PC-3 (cell line): ENCODE measurements around the gene PER2. TPM values are rescaled to one million over a fixed set of nuclear protein-coding genes. Genes with fewer than 3 reads are reported as not detected.

ENCODE experiments used
- ATAC-seq: fragments of 200-7000 bp; cut with Tn5 transposase; 2 replicates; pipeline ENCODE4 v1.9.1; 2020; ENCODE audit warnings: mild to moderate bottlenecking, moderate library complexity
- BruUV-seq: library from RNA; stranded (reverse); fragments of 400-500 nt; replicated peaks from 2 replicates; lab custom pipeline; 2021; lab: Mats Ljungman, UMichigan
- CTCF ChIA-PET: fragments of 300-600 bp; sonication (Branson Sonifier 250); formaldehyde crosslinking; loops from one replicate; lab custom pipeline; 2022; ENCODE audit warnings: antibody characterized with exemption; lab: Charles Lee
- POLR2A ChIA-PET: fragments of 300-600 bp; sonication (Branson Sonifier 250); formaldehyde crosslinking; loops from one replicate; lab custom pipeline; 2022; ENCODE audit warnings: antibody characterized with exemption; ENCODE audit not compliant: unreplicated experiment; lab: Charles Lee
- DNase-seq: peaks from one replicate; pipeline ENCODE4 v3.0.0-alpha.2; 2015
- H2AFZ ChIP-seq: fragments of 300-600 bp; sonication (generic); 2 replicates; pipeline ENCODE4 v1.6.0; 2016; ENCODE audit warnings: antibody characterized with exemption, low read length
- H3F3A ChIP-seq: fragments of 300-600 bp; sonication (generic); one replicate; pipeline ENCODE4 v1.6.0; 2017; ENCODE audit warnings: antibody characterized with exemption, low read length, control low read depth, mild to moderate bottlenecking; ENCODE audit not compliant: unreplicated experiment
- H3K27ac ChIP-seq: fragments of 300-600 bp; sonication (generic); 2 replicates; pipeline ENCODE4 v1.5.1; 2016; ENCODE audit warnings: mild to moderate bottlenecking, low read length
- H3K27me3 ChIP-seq: fragments of 300-600 bp; sonication (generic); 2 replicates; pipeline ENCODE4 v1.6.1; 2016; ENCODE audit warnings: low read length, mixed read lengths
- H3K36me3 ChIP-seq: fragments of 300-600 bp; sonication (generic); 2 replicates; pipeline ENCODE4 v1.6.1; 2016; ENCODE audit warnings: low read depth, mixed run types, low read length, mixed read lengths
- H3K4me1 ChIP-seq: fragments of 300-600 bp; sonication (generic); 2 replicates; pipeline ENCODE4 v1.5.1; 2016; ENCODE audit warnings: low read length; ENCODE audit not compliant: insufficient read depth
- H3K4me2 ChIP-seq: fragments of 300-600 bp; sonication (generic); 2 replicates; pipeline ENCODE4 v1.6.0; 2016; ENCODE audit warnings: low read length
- H3K4me3 ChIP-seq: fragments of 300-600 bp; sonication (generic); 2 replicates; pipeline ENCODE4 v1.5.1; 2016; ENCODE audit warnings: mild to moderate bottlenecking, low read length, mixed read lengths
- H3K79me2 ChIP-seq: fragments of 300-600 bp; sonication (generic); 2 replicates; pipeline ENCODE4 v1.6.1; 2017; ENCODE audit warnings: low read length, mixed read lengths
- H3K9ac ChIP-seq: fragments of 300-600 bp; sonication (generic); 2 replicates; pipeline ENCODE4 v1.6.0; 2016; ENCODE audit warnings: mild to moderate bottlenecking, low read length
- H3K9me2 ChIP-seq: fragments of 300-600 bp; sonication (generic); replicated peaks from 2 replicates; pipeline ENCODE4 v1.6.1; 2016; ENCODE audit warnings: mixed run types, low read length, mixed read lengths
- H3K9me3 ChIP-seq: fragments of 300-600 bp; sonication (generic); 2 replicates; pipeline ENCODE4 v1.6.1; 2016; ENCODE audit warnings: low read length, mixed read lengths
- H4K20me1 ChIP-seq: fragments of 300-600 bp; sonication (generic); 2 replicates; pipeline ENCODE4 v1.6.1; 2016; ENCODE audit warnings: low read length, mixed read lengths
- CTCF ChIP-seq: fragments of 300-600 bp; sonication (generic); conservative IDR thresholded peaks from 2 replicates; pipeline ENCODE4 v1.5.1; 2017; ENCODE audit warnings: antibody characterized with exemption, low read depth, mild to moderate bottlenecking, low read length
- EZH2 ChIP-seq: fragments of 300-600 bp; sonication (generic); IDR thresholded peaks from one replicate; pipeline ENCODE4 v1.6.1; 2017; ENCODE audit warnings: antibody characterized with exemption, mild to moderate bottlenecking, low read length; ENCODE audit not compliant: unreplicated experiment
- EZH2phosphoT487 ChIP-seq: fragments of 300-600 bp; sonication (generic); IDR thresholded peaks from 2 replicates; pipeline ENCODE4 v1.6.1; 2018; ENCODE audit warnings: mild to moderate bottlenecking, antibody characterized with exemption, low read length, borderline replicate concordance
- intact Hi-C: fragments of 100-400 bp; cut with micrococcal nuclease; formaldehyde crosslinking; loops from 2 replicates; pipeline ENCODE4 v1.9.0; 2023
- total RNA-seq: library from RNA; depleted of rRNA; stranded (reverse); fragments of >200 nt; gene quantifications from 2 replicates; pipeline ENCODE4 v1.2.3, GENCODE V29; 2014

PER2 gene
- total RNA-seq, 1 experiment from 2014 or later: 8.6 TPM

GRCh38 chr2:238322001-238322411 lies 33.6 kb upstream of the PER2 start:
- ATAC-seq (no peak), DNase-seq (no peak)
- Histone ChIP-seq H3K9ac (no peak overlapping the region), H3K36me3 (peaks cover 1% of the 10 kb centered on the region; the same call in 1 of the 2 replicates), H3K79me2 (peaks cover 31% of the 10 kb centered on the region), H2AFZ (no peak overlapping the region), H3K9me3 (no peaks in the 10 kb centered on the region), H3K4me3 (peak overlapping the region; percentile 78; the same call in 1 of the 2 replicates), H3K4me2 (peak overlapping the region; percentile 94), H3F3A (no peaks in the 10 kb centered on the region), H3K27me3 (no peaks in the 10 kb centered on the region), H3K4me1 (0 out of 2 replicates have a peak, but pooled peaks cover 7% of the 10 kb centered on the region), H3K9me2 (no peaks in the 10 kb centered on the region), H4K20me1 (no peaks in the 10 kb centered on the region; the same call in 1 of the 2 replicates), H3K27ac (no peak overlapping the region)
- ChIA-PET POLR2A (no interaction called here), CTCF (no interaction called here)
- intact Hi-C loops: loop anchor here (5.0 kb wide), 1 partner anchor 65 kb away; no protein-coding TSS in a partner anchor
- no TSS peak for BruUV-seq
- TF ChIP-seq EZH2 (no peak), EZH2phosphoT487 (no peak), CTCF (no peak)

GRCh38 chr2:238321467-238321866 lies 33.1 kb upstream of the PER2 start:
- Histone ChIP-seq H3K9me2 (no peaks in the 10 kb centered on the region), H3F3A (no peaks in the 10 kb centered on the region), H3K9me3 (no peaks in the 10 kb centered on the region), H4K20me1 (no peaks in the 10 kb centered on the region; the same call in 1 of the 2 replicates), H3K4me3 (peak overlapping the region; percentile 78), H3K27me3 (no peaks in the 10 kb centered on the region), H2AFZ (peak overlapping the region; percentile 55), H3K9ac (peak overlapping the region; percentile 63), H3K4me1 (0 out of 2 replicates have a peak, but pooled peaks cover 7% of the 10 kb centered on the region), H3K79me2 (peaks cover 31% of the 10 kb centered on the region), H3K4me2 (peak overlapping the region; percentile 94), H3K36me3 (no peaks in the 10 kb centered on the region), H3K27ac (no peak overlapping the region)
- TF ChIP-seq EZH2 (no peak), CTCF (no peak), EZH2phosphoT487 (no peak)
- CTCF ChIA-PET: no interaction called here
- no TSS peak for BruUV-seq
- ATAC-seq: no peak
- POLR2A ChIA-PET: no interaction called here
- intact Hi-C loops: loop anchor here (5.0 kb wide), 1 partner anchor 64 kb away; no protein-coding TSS in a partner anchor
- no peak for DNase-seq

GRCh38 chr2:238320648-238321281 lies 32.4 kb upstream of the PER2 start:
- H3K36me3 ChIP-seq: no peaks in the 10 kb centered on the region
- BruUV-seq: no TSS peak
- no peaks in the 10 kb centered on the region; the same call in 1 of the 2 replicates for H4K20me1 ChIP-seq
- peaks cover 31% of the 10 kb centered on the region for H3K79me2 ChIP-seq
- ChIA-PET CTCF (interaction anchor here (0.6 kb wide), 1 partner anchor 456 kb away, joined by 5 read pairs; no protein-coding TSS in a partner anchor), POLR2A (no interaction called here)
- peak overlapping the region; percentile 63 for H3K9ac ChIP-seq
- H3K9me2 ChIP-seq: no peaks in the 10 kb centered on the region
- H3F3A ChIP-seq: no peaks in the 10 kb centered on the region
- H3K4me1 ChIP-seq: 0 out of 2 replicates have a peak, but pooled peaks cover 7% of the 10 kb centered on the region
- peak overlapping the region; percentile 78 for H3K4me3 ChIP-seq
- no peak overlapping the region for H3K27ac ChIP-seq
- no peaks in the 10 kb centered on the region for H3K27me3 ChIP-seq
- ATAC-seq (peak; percentile 14), DNase-seq (peak; percentile 3)
- TF ChIP-seq EZH2phosphoT487: no peak
- no peak for TF ChIP-seq CTCF
- no peak for TF ChIP-seq EZH2
- no peaks in the 10 kb centered on the region for H3K9me3 ChIP-seq
- peak overlapping the region; percentile 94 for H3K4me2 ChIP-seq
- H2AFZ ChIP-seq: peak overlapping the region; percentile 55
- intact Hi-C loops: loop anchor here (1.0 to 5.0 kb wide), 3 partner anchors 30 to 63 kb away; no protein-coding TSS in a partner anchor
